Medulla oblongata (tissue), 1 donor: Measurements from ENCODE around the gene XKR7.
A peak's percentile ranks its signal among the peaks of the same experiment; 100 is the strongest.

ENCODE experiments used
- DNase-seq: peaks from one replicate; pipeline ENCODE4 v3.0.0-alpha.2; 2015; ENCODE audit errors: extremely low spot score

XKR7 gene

DNA sequence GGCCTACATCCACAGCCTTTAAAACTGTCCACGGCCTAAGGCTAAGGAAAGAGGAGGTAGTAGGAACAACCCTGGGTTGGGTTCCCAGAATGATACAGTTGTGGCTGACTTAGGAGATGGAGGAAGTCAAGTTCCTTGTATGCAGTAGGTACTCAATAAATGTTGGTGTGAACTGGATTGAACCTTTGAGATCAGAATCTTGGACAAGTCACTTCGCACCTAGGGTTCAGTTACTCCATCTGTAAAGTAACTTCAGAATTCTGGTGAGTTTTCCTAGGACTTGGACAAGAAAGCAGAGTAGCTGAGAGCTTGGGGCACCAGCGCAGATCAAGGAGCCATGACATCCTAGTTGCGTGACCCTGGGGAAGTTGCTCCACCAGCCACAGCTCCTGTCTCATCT, 9.1 kb downstream of the XKR7 start:
- DNase-seq, result no peak

DNA sequence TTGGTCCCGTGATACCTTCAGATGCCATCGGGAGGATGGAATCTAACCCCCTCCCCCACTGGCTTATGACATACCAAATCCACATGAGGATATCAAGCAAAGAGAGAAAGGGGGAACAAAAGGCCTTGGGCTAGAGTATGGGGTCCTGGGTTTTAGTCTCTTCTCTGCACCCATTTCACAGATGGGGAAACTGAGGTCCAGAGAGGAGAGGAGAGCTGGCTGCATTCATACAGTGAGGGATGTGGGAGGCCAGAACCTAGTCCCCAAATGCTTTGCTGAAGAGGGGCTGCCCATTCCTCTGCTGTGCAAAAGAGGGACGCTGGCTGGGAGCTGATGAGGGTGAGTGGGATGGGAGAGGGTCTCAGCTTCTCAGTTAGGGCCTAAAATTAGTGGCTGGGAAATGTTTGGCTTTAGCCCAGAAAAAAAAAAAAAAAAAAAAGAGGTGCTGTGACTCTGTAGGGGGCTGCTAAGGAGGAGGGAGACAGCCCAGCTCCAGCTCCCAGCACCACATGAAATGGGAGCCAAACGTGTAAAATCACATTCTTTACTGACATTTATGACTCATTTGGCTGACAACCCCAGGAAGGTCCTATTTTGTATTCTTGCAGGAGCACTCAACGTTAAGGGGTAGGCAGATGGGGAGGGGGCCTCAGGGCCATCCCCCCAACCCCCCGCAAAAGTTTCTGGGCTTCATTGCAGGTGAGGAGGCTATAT, 11.9 kb downstream of the XKR7 start:
- no peak for DNase-seq

DNA sequence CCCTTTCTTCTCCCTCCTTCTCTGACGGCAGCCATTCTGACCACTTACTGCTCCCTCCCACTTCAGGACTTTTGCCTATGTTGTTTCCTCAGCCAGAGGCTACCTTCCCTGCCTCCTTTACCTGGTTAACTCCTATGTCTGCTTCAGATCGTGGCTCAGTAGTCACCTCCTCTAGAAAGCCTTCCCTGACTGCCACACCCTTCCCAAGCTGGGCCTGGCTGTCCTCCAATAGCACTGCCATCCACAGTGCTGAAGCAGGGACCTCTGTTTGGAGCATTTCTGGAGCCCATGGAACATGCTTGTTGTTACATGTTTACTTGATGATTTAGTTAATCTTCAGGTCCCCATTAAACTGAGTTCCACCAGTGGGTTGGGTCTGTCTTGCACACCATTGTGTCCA, 13.8 kb downstream of the XKR7 start:
- no peak for DNase-seq

DNA sequence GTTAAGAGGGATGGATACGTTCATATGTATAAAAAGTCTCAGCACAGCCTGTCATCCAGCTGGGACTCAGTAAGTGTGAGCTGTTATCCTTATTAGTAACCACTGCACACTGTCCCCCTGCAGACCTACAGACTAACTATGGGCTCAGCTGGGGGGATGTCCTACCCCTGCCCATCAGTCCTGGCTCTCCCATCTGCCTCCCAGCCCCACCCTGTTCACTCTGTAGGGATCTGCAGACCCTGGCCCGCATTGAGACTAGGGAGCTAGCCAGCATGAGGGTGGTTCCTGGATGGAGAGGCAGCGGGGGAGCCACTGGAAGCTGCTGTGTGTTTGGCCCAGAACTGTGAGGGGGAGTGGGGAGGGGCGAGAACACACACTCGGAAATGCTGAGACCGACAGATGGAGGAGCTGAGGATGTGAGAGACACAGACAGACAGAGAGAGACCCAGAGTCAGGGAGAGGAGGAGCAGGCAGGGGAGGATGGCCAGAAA, 17.1 kb downstream of the XKR7 start:
- no peak for DNase-seq

DNA sequence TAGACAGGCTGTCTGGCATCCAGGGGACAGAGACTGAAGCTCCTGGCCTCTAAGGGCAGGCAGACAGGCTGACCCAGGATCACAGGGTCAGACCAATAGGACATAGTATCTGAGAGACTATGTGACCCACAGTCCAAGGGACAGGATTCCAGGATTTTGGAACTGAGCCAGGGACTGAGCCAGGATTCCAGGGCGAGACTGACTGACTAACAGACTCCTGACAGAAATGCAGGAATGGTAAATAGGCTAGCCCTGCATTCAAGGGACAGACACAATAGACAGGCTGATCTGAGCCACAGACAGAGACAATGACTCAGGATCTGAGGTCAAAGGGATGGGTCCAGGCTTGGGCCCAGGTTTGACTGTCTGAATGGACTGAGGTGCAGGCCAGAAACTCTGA, 19.8 kb downstream of the XKR7 start:
- DNase-seq, result no peak

DNA sequence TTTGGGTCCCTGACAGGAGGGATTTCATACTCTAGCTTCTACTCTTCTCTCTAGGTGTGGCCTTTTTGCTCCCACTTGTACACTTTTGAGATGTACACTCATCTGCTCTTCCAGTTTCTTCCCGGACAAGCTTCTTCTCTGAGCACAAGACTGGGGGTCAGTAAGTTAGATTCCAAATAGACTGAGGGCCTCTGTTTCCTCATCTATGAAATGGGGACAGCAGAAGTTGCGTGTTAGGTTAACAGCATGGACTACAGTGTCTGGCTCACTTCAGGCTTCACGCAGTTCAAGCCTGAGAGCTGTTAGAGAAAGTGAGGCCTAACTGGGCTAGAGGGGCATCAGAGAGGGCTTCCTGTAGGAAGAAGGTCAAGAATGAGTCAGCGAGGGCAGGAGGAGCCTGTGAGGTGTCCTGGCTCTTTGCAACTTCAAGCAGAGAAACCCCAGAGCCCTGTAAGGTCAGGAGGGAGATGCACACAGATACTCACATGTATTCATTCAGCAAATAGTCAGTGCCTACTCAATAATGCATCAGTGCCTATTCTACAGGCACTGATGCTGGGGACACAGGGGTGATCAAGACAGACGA, 20.6 kb downstream of the XKR7 start:
- DNase-seq, result no peak

DNA sequence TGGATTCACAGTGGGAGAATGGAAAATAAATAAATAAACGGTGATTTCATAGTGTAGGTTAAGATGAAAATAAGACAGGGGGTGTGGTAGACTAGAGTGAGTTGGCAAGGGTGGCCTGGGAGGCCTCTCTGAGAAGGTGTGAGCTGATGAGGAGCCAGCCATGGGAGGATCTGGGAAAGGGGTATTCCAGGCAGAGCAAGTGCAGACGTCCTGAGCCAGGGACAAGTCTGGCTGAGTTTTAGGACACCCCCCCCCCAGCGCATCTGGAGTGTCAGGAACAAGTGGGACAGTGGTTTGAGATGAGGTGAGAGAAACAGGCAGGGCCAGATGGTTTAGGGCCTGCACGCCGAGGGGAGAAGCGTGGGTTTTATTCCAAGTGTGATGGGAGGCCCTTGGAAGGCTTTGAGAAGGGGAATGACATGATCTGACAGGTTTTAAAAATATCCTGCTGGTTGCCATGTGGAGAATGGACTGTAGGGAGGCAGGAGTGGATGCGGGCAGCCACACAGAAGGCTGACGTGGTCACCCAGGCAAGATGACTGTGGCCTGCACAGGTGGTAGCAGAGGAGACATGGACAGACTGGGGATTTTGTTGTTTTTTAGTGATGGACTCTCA, 21.2 kb downstream of the XKR7 start:
- no peak for DNase-seq

DNA sequence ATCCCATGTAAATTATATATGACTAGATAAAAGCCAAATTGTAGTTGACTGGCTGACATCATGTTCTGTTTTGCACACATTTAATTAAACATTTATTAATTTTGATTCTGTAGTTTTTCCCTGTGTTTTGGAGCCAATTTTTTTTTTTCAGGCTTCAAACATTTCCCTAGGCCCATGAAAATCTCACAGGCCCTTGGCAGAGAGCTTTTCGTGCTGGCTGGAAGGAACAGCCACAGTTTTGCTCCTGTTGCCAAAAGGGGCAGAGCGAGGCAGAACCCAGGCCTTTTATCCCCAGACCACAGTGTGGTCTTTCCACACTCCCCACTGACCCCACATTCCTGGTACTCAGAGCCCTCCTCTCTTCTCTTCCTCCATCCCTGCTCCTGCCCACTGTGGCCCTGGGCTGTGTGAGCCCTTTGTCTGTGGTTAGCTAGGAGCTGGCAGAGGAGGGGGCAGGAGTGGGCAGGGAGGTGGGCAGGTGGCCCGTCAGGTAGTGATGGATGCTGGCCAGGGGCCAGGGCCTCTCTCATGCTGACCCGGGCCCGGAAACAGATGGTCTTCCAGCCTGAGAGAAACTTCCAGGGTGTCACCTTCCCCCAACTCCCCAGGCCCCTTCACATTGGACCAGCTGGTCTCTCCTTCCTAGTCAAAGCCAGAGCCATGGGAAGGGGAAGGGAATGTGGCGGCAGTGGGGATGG, 22.8 kb downstream of the XKR7 start:
- peak; percentile 12 for DNase-seq

DNA sequence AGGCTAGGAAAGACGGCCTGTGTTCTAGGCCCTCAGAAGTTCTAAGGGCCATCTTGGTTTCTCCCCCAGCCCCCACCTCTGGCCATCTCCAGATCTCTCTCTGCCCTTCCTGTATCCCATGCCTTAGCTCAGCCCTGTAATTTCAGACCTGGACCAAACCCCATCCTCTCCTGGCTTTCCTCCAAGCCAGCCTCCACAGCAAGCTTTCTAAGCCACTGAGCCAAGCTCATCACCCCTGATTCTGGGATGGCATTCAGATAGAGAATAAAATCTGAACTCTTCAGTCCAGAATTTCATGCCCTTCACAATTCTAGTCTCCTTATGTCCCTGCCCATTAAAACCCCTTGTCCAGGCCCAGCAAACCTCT, 23.4 kb downstream of the XKR7 start:
- peak; percentile 7 for DNase-seq

DNA sequence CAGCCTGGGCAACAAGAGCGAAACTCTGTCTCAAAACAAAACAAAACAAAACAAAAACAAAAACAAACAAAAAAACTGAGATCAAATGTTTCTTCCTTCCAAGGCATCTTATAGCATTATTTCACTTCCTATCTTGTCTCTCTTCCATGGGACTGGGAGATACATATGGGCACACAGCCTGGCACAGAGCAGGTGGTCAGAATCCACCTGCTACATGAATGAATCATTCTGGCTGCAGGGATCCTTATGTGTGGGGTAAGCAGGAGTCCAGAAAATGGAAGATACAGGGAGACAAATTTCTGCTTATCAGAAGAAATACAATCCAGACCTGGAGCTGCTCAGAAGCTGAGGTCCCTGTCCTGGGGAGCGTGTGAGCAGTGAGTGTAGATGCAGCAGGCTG, 24.1 kb downstream of the XKR7 start:
- no peak for DNase-seq

DNA sequence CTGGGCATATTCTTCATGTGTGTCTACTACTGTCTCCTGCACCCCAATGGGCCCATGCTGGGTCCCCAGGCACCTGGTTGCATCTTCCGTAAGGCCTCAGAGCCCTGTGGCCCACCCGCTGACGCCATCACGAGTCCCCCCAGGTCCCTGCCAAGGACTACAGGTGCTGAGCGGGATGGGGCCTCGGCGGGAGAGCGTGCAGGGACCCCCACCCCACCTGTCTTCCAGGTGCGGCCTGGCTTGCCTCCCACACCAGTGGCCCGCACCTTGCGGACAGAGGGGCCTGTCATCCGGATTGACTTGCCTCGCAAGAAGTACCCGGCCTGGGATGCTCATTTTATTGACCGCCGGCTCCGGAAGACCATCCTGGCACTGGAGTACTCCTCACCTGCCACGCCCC, 29.0 kb downstream of the XKR7 start:
- DNase-seq, result no peak

DNA sequence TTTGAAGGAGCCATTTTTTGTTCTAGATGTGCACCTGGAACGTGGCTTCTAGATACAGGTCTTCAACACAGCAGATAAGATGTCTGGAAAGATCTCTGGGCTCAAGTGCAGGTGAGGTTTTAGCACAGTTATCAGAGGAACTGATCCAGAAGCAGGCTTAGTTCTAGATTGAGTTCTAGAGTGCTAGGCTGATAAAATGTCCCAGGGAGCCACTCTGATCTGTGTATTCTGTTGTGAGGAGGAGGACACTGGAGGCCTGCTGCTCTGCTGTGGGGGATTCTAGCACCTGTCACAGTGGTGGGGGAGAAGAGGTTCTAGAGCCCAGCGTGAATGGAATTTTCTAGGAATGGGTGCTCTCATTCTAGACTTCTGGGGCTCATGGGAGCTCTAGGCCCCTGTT, 30.3 kb downstream of the XKR7 start:
- no peak for DNase-seq

DNA sequence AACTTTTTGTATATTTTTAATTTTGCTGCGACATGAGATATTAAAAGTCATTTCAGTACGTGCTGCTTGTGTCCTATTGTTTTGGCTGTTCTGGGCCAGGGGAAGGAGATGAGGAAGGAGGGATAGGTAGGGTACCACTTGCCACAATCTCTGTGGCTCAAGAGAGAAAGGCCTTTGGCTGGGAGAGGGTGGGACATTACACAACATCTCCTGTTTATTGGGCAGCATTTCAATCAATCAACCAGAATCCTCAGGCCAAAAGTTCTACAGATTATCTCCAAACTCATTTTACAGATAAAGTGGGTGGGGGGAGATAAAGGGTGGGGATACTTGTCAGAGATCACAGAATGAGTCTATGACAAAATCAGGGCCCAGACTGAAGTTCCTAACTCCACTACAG, 35.4 kb downstream of the XKR7 start:
- no peak for DNase-seq

DNA sequence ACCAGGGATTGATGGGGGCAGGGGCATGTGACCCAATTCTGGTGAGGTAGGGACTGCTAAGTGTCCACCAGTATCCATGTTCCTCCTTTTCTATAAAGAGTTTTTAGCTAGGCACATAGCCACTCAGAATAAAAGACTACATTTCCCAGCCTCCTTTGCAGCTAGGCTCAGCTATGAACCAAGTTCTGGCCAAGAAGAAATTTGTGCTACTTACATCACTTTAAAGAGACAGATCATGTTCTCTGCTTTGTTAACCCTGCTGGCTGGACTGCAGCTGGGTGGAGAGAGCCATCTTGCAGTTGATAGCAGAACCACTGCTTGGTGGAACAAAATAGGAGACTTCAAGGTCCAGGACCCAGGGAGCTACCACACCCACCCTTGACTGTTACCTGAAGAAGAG, 37.0 kb downstream of the XKR7 start:
- DNase-seq, result no peak

DNA sequence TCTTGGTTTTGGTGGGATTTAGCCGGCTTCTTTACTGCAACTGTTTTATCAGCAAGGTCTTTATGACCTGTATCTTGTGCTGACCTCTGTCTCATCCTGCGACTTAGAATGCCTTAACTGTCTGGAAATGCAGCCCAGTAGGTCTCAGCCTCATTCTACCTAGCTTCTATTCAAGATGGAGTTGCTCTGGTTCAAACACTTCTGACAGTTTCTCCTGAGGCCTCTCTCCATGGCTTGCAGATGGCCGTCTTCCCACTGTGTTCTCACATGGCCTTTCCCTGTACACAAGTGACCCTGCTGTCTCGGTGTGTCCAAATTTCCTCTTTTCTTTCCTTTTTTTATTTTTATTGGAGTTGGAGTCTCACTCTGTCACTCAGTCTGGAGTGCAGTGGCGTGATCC, 38.1 kb downstream of the XKR7 start:
- no peak for DNase-seq

DNA sequence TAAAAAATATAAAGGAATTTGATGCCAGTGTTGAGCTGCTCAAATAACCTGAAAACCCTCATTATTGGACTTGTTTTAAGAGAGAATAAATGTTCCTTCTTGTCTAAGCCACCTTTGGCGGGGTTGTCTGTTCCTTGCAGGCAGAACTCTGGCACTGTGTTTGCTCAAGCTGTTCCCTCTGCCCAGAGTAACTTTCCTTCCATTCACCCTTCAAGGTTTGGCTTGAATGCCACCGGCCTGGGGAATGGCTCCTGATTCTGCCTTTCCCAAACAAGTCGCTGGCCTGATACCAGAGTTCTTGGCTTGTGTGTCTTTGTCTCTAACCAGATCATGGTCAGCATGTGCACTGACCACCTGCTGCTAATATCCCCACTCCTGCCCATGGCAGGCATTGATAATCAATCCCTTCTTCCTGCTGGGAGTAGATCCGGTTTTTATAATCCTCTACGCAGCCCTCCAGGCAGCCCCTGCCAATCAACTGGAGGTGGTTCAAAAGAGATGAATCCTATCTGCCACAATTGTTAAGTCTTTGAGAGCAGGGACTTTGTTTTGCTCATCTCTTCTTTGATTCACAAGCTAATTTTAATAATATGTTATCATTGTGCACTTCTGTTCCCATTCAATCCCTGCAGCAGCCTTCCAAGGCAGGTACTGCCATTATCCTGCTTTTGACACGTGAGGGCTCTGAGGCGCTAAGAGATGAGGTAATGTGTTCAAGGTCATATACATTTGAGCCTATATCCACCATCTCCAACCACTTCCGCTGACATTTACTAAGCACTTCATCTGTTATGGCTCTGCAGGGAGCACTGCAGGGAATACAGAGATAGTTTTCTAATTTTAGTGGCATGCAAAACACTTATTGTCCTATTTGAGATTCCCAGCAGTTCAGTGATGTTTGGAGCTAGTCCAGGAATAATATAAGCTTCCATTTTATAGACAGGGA, 39.2 kb downstream of the XKR7 start:
- no peak for DNase-seq

DNA sequence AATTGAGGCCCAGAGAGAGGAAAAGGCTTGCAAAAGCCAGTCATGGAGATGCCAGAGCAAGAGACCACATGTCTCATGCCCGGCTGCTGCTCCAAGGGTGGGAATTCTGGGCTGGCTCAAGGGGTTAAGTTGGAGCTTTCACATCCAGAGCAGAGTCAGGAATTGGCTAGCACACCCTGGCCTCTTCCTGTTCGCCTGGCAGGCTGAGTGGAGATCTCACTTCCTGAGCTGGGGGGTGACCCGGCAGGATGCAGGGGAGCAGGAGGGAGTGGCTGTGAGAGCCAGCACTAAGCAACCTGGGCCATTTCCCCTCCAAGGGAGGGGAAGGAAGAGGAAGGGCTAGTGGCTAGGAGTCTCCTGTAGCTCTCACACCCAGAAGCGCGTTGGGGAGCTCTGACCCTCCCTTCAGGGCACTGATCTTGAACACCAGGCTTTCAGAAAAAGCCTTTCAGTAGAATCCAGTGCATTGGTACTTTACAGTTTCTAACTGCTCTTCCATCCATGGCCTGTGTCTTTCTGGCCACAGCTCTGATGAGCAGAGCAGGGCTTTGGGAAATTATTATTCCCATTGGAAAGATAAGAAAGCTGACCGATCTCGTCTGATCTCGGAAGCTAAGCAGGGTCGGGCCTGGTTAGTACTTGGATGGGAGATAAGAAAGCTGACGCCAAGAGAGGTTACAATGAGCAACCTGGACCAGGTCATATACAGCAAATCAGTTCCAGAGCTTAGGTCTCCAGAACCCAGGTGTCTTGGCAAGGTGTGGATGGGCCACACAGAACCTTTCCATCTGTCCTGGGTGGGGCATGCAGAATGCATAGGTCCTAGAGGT, 40.1 kb downstream of the XKR7 start:
- no peak for DNase-seq

DNA sequence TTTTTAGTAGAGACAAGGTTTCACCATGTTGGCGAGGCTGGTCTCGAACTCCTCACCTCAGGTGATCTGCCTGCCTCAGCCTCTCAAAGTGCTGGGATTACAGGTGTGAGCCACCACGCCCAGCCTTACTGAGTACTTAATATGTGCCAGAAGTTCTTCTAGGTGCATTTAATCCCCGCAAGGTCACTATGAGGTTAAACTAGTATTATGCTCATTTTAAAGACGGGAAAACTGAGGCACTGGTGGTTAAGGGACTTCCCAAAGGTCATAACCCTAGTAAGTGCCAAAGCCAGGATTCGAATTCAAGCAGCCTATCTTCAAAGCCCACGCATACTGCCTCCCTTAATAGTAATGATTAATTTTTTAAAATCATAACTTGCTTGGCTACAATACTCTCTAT, 41.6 kb downstream of the XKR7 start:
- no peak for DNase-seq

DNA sequence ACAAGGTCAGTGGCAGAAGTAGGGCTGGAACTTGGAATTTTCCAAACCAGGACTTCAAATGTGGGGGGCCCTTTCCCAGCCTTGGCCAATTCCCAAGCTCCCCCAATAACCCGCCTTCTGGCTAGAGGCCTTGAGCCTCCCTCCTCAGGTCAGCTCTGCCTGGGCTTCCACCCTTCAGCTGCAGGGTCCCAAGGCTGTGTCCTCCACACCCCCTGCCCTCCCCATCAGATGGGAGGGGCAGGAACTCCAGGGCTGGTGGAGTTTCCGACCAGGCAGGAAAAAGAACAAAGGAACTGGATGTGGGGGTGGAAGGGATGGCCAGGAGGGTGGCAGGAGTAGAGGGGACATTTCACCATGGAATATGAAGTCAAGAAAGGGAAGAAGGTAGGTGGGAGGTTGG, 42.1 kb downstream of the XKR7 start, which contains the start of gene CCM2L:
CCM2L (plus strand) TSS at position 338 of the 400 bp plus-strand sequence; CDS start at position 355, 17 bp downstream.
- no peak for DNase-seq

DNA sequence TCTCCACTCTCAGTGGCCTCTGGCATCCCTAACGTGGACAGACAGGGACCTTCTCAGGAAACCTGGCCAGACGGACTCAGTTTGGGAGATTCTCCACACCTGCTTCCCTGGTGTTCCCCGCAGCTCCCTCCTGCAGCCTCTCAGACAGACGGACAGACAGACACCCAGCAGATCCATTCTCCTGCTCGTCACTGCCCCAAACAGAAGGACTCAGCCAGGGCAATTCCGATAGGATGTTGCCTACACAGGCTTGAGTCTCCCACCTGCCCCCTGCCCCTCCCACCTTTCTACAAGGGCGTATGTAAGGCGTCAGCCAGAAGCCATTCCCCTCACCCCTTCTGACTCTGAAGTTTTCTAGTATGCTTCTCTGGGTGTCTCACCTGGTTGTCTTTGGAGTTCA, 42.7 kb downstream of the XKR7 start:
- DNase-seq, result no peak
